OCI-LY1 (cell line): ENCODE data around the gene MCM10.

Experiments
- H2AFZ ChIP-seq: fragments of 200-600 bp; sonication (generic), shearing (Covaris generic); 2 replicates; pipeline ENCODE4 v1.6.0; 2014; ENCODE audit warnings: antibody characterized with exemption, mild to moderate bottlenecking, low read length
- H3F3A ChIP-seq: fragments of 200-600 bp; sonication (generic), shearing (Covaris generic); 2 replicates; pipeline ENCODE4 v1.6.0; 2014; ENCODE audit warnings: mild to moderate bottlenecking, antibody characterized with exemption, low read length, moderate library complexity; ENCODE audit not compliant: insufficient read depth
- H3K27ac ChIP-seq: fragments of 200-600 bp; sonication (generic); 2 replicates; pipeline ENCODE4 v1.5.1; 2014; ENCODE audit warnings: low read length, mixed run types, mild to moderate bottlenecking, low read depth; ENCODE audit not compliant: poor library complexity, severe bottlenecking
- H3K27me3 ChIP-seq: fragments of 200-600 bp; sonication (generic); 2 replicates; pipeline ENCODE4 v1.6.0; 2014; ENCODE audit warnings: antibody characterized with exemption, mild to moderate bottlenecking, low read length, moderate library complexity; ENCODE audit not compliant: insufficient read depth
- H3K36me3 ChIP-seq: fragments of 200-600 bp; sonication (generic); 2 replicates; pipeline ENCODE4 v1.6.1; 2014; ENCODE audit warnings: mild to moderate bottlenecking, antibody characterized with exemption, low read length, moderate library complexity, mixed read lengths; ENCODE audit not compliant: insufficient read depth
- H3K4me1 ChIP-seq: fragments of 200-600 bp; sonication (generic); 2 replicates; pipeline ENCODE4 v1.5.1; 2014; ENCODE audit warnings: mild to moderate bottlenecking, low read length, moderate library complexity; ENCODE audit not compliant: insufficient read depth, severe bottlenecking
- H3K4me2 ChIP-seq: fragments of 200-600 bp; sonication (generic), shearing (Covaris generic); 2 replicates; pipeline ENCODE4 v1.6.1; 2014; ENCODE audit warnings: low read length
- H3K4me3 ChIP-seq: fragments of 200-600 bp; sonication (generic); 2 replicates; pipeline ENCODE4 v1.5.1; 2014; ENCODE audit warnings: low read length, low read depth, mild to moderate bottlenecking, mixed read lengths; ENCODE audit not compliant: poor library complexity, severe bottlenecking
- H3K79me2 ChIP-seq: fragments of 200-600 bp; shearing (Covaris generic); 2 replicates; pipeline ENCODE4 v1.6.1; 2016; ENCODE audit warnings: mixed run types, low read length, mixed read lengths; ENCODE audit not compliant: insufficient read depth
- H3K9ac ChIP-seq: fragments of 200-600 bp; sonication (generic), shearing (Covaris generic); 2 replicates; pipeline ENCODE4 v1.6.1; 2014; ENCODE audit warnings: mild to moderate bottlenecking, low read length, mixed read lengths
- H3K9me2 ChIP-seq: fragments of 200-600 bp; sonication (generic), shearing (Covaris generic); 2 replicates; pipeline ENCODE4 v1.6.1; 2014; ENCODE audit warnings: low read depth, mild to moderate bottlenecking, low read length, mixed read lengths
- H3K9me3 ChIP-seq: fragments of 200-600 bp; shearing (Covaris generic); 2 replicates; pipeline ENCODE4 v1.6.1; 2014; ENCODE audit warnings: low read length, mixed read lengths
- H4K20me1 ChIP-seq: fragments of 200-600 bp; sonication (generic), shearing (Covaris generic); 2 replicates; pipeline ENCODE4 v1.6.0; 2016; ENCODE audit warnings: mild to moderate bottlenecking, low read length; ENCODE audit not compliant: insufficient read depth
- EZH2 ChIP-seq: fragments of 200-600 bp; sonication (generic), shearing (Covaris generic); IDR thresholded peaks from 2 replicates; pipeline ENCODE4 v1.8.0; 2017; ENCODE audit warnings: borderline replicate concordance, mixed run types, mild to moderate bottlenecking, antibody characterized with exemption, low read length, moderate library complexity, mixed read lengths
- TF ChIP-seq, protein P1 (sequence below): fragments of 200-600 bp; sonication (generic), shearing (Covaris generic); IDR thresholded peaks from 2 replicates; pipeline ENCODE4 v1.5.1; 2017; ENCODE audit warnings: mild to moderate bottlenecking, antibody characterized with exemption, low read length, moderate library complexity, mixed read lengths

MCM10 gene

DNA sequence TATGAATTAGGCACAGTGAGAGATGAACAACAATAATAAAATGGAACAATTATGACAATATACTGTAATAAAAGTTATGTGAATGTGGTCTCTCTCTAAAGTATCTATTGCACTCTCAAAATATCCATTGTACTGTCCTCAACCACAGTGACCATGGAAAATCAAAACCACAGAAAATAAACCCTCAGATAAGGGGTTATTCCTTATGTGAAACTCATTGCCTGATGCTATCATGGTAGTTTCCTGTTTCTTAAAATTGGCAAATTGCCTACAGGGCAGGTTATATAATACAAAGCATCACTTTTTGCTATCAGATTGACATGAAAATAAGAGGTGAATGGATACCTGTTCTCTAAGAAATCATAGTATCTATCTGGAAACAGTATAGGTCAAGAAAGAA is 3.8 kb downstream of the MCM10 start:
- TF ChIP-seq, protein P1, sequence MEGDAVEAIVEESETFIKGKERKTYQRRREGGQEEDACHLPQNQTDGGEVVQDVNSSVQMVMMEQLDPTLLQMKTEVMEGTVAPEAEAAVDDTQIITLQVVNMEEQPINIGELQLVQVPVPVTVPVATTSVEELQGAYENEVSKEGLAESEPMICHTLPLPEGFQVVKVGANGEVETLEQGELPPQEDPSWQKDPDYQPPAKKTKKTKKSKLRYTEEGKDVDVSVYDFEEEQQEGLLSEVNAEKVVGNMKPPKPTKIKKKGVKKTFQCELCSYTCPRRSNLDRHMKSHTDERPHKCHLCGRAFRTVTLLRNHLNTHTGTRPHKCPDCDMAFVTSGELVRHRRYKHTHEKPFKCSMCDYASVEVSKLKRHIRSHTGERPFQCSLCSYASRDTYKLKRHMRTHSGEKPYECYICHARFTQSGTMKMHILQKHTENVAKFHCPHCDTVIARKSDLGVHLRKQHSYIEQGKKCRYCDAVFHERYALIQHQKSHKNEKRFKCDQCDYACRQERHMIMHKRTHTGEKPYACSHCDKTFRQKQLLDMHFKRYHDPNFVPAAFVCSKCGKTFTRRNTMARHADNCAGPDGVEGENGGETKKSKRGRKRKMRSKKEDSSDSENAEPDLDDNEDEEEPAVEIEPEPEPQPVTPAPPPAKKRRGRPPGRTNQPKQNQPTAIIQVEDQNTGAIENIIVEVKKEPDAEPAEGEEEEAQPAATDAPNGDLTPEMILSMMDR = no peak
- no peak for TF ChIP-seq EZH2
- Histone ChIP-seq H3K4me1 (peaks cover 23% of the 10 kb centered on the region), H3K4me2 (no peak overlapping the region), H4K20me1 (no peaks in the 10 kb centered on the region), H3K36me3 (peaks cover 19% of the 10 kb centered on the region), H2AFZ (no peak overlapping the region), H3F3A (no peaks in the 10 kb centered on the region), H3K4me3 (no peak overlapping the region), H3K9me2 (no peaks in the 10 kb centered on the region), H3K9ac (no peak overlapping the region), H3K79me2 (peaks cover 9% of the 10 kb centered on the region), H3K9me3 (no peaks in the 10 kb centered on the region), H3K27me3 (no peaks in the 10 kb centered on the region), H3K27ac (no peak overlapping the region)

DNA sequence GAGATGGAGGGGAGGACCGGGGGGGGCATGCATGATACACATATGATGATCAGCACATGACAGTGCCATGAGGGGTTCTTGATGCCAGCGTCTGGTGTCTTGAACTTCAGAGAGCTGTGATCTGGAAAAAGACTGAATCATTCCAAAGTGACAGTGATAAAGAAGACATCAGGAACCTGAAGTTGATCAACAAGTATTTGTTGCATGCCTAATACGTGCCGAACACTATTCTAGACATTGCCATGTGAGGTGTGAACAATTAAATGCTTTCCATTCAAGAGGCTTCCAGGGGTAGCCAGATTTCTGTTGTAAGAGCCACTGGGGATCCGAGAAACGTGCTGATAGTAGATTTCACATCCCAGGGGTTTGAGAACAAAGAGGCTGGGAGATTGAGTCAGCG is 6.2 kb downstream of the MCM10 start:
- Histone ChIP-seq H3K9ac (no peak overlapping the region), H3K79me2 (peaks cover under 1% of the 10 kb centered on the region), H3F3A (no peaks in the 10 kb centered on the region)

DNA sequence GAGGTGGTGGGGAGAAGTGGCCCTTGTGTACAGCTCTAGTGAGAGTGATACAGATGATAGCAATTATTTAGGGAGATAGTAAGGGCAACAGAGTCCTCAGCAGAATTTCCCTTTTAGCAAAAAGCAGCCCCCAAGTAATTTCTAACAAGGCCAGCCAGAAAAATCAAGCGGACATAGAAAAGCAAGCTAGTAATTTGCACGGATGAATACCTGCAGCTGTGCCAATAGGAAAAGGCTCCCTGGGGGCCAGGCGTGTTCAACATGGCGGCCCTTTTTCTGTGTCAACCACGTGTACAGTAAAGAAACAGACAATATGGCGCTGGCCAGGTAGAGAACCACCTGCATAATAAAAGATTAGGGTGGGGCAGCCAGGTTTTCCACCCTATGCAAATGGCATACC is 7.4 kb downstream of the MCM10 start:
- no peak overlapping the region for H3K4me3 ChIP-seq
- no peak overlapping the region for H3K9ac ChIP-seq
- H3K27me3 ChIP-seq = no peaks in the 10 kb centered on the region
- no peaks in the 10 kb centered on the region for H3K9me2 ChIP-seq
- no peak overlapping the region for H3K27ac ChIP-seq
- H3K9me3 ChIP-seq = no peaks in the 10 kb centered on the region
- TF ChIP-seq EZH2 = no peak
- TF ChIP-seq, protein P1 = no peak
- no peaks in the 10 kb centered on the region for H4K20me1 ChIP-seq
- no peaks in the 10 kb centered on the region for H3F3A ChIP-seq
- no peaks in the 10 kb centered on the region for H3K4me1 ChIP-seq
- H2AFZ ChIP-seq = no peak overlapping the region
- no peak overlapping the region for H3K4me2 ChIP-seq
- peaks cover 51% of the 10 kb centered on the region for H3K36me3 ChIP-seq
- H3K79me2 ChIP-seq = no peaks in the 10 kb centered on the region

More for the DNA sequence above, 6.2 kb downstream of the MCM10 start:
- no peak for TF ChIP-seq EZH2
- TF ChIP-seq, protein P1 = no peak
- Histone ChIP-seq H3K4me1 (peaks cover 8% of the 10 kb centered on the region), H3K4me2 (no peak overlapping the region), H2AFZ (no peak overlapping the region), H3K36me3 (peaks cover 39% of the 10 kb centered on the region), H3K9me3 (no peaks in the 10 kb centered on the region), H3K27ac (no peak overlapping the region), H3K9me2 (no peaks in the 10 kb centered on the region), H3K27me3 (no peaks in the 10 kb centered on the region), H4K20me1 (no peaks in the 10 kb centered on the region), H3K4me3 (no peak overlapping the region)
